Caco-2 (cell line): ENCODE results near the gene TAF6. TPM values are rescaled to one million over a fixed set of nuclear protein-coding genes. Genes with fewer than 3 reads are reported as not detected.

ENCODE experiments used
- BruUV-seq: library from RNA; stranded (reverse); fragments of 400-500 nt; replicated peaks from 2 replicates; lab custom pipeline; 2021; lab: Mats Ljungman, UMichigan
- CTCF ChIA-PET: fragments of 300-600 bp; sonication (Branson Sonifier 250); formaldehyde crosslinking; loops from one replicate; lab custom pipeline; 2022; ENCODE audit warnings: antibody characterized with exemption; lab: Charles Lee
- POLR2A ChIA-PET: fragments of 300-600 bp; sonication (Branson Sonifier 250); formaldehyde crosslinking; loops from one replicate; lab custom pipeline; 2022; ENCODE audit warnings: antibody characterized with exemption; lab: Charles Lee
- DNase-seq, 2 experiments: peaks; one replicate each; pipeline versions ENCODE4 v3.0.0 to v3.0.0-alpha.2; 2020 to 2022
- H3K27me3 ChIP-seq: replicated peaks from 2 replicates; pipeline ENCODE4 v1.6.0; 2011; ENCODE audit warnings: low read length; ENCODE audit not compliant: control insufficient read depth, insufficient read depth
- H3K36me3 ChIP-seq: 2 replicates; pipeline ENCODE4 v1.5.1; 2011; ENCODE audit warnings: low read length; ENCODE audit not compliant: control insufficient read depth, insufficient read depth
- H3K4me1 ChIP-seq: fragments of 250-450 bp; sonication (Bioruptor Pico); 2 replicates; pipeline ENCODE4 v1.5.1; 2020; ENCODE audit warnings: mild to moderate bottlenecking
- H3K4me3 ChIP-seq: 2 replicates; pipeline ENCODE4 v1.5.1; 2011; ENCODE audit warnings: low read depth, mild to moderate bottlenecking, control low read depth, low read length
- H3K9me3 ChIP-seq: fragments of 250-450 bp; sonication (Bioruptor Pico); 2 replicates; pipeline ENCODE4 v1.5.1; 2020; ENCODE audit warnings: mild to moderate bottlenecking, moderate library complexity
- H3K27ac Mint-ChIP-seq: one replicate; pipeline ENCODE4 v1.8.0; 2022; ENCODE audit warnings: mixed read lengths; ENCODE audit not compliant: unreplicated experiment
- H3K27me3 Mint-ChIP-seq: one replicate; pipeline ENCODE4 v1.8.0; 2022; ENCODE audit warnings: mixed read lengths; ENCODE audit not compliant: insufficient read depth, unreplicated experiment
- H3K36me3 Mint-ChIP-seq: one replicate; pipeline ENCODE4 v1.8.0; 2022; ENCODE audit warnings: mild to moderate bottlenecking, mixed read lengths; ENCODE audit not compliant: insufficient read depth, unreplicated experiment
- H3K4me1 Mint-ChIP-seq: one replicate; pipeline ENCODE4 v1.8.0; 2022; ENCODE audit warnings: low read depth, mixed read lengths; ENCODE audit not compliant: unreplicated experiment
- H3K4me3 Mint-ChIP-seq: one replicate; pipeline ENCODE4 v1.8.0; 2022; ENCODE audit warnings: mild to moderate bottlenecking, moderate library complexity, mixed read lengths; ENCODE audit not compliant: unreplicated experiment
- H3K9me3 Mint-ChIP-seq: one replicate; pipeline ENCODE4 v1.8.0; 2022; ENCODE audit warnings: mixed read lengths; ENCODE audit not compliant: unreplicated experiment
- CTCF ChIP-seq, 2 experiments: fragments of 200-600 bp in 1 of 2; IDR thresholded peaks; 1 replicate in 1 of 2; 2 replicates in 1 of 2; pipeline versions ENCODE4 v1.5.1 to v1.8.0; 2011 to 2022; ENCODE audit warnings: antibody characterized with exemption in 1 of 2, control low read depth in 1 of 2, inconsistent platforms in 1 of 2, low read depth in 1 of 2, low read length in 1 of 2, mild to moderate bottlenecking in 1 of 2, moderate library complexity in 1 of 2; ENCODE audit not compliant: insufficient read depth in 1 of 2, severe bottlenecking in 1 of 2, unreplicated experiment in 1 of 2
- intact Hi-C: fragments of 100-400 bp; cut with micrococcal nuclease; formaldehyde crosslinking; loops from one replicate; pipeline ENCODE4 v1.10.0; 2022; ENCODE audit not compliant: unreplicated experiment
- total RNA-seq: library from RNA; stranded (reverse); gene quantifications from 2 replicates; pipeline ENCODE4 v1.2.3, GENCODE V29; 2022

The TAF6 gene
- total RNA-seq, 1 experiment from 2014 or later, result 81.2 TPM

GRCh38 chr7:100090527-100091410, 28.4 kb downstream of the TAF6 start:
- no peak for DNase-seq
- H3K36me3 Mint-ChIP-seq, result peaks cover 71% of the 10 kb centered on the region
- H3K36me3 ChIP-seq, result peaks cover 4% of the 10 kb centered on the region
- peak overlapping the region; percentile 60 for H3K4me3 Mint-ChIP-seq
- peak overlapping the region; percentile 45 for H3K27ac Mint-ChIP-seq
- POLR2A ChIA-PET, result no interaction called here
- H3K27me3 Mint-ChIP-seq, result no peaks in the 10 kb centered on the region
- H3K9me3 Mint-ChIP-seq, result no peaks in the 10 kb centered on the region
- H3K4me3 ChIP-seq, result no peak overlapping the region
- no peak for TF ChIP-seq CTCF (IDR thresholded peaks at IDR 0.05; ENCODE audit: insufficient read depth in 1 of 2, low read depth in 1 of 2, low read length in 1 of 2, severe bottlenecking in 1 of 2, unreplicated experiment in 1 of 2)
- intact Hi-C loops, result no loop called here
- CTCF ChIA-PET, result no interaction called here
- TSS peak; percentile 81 for BruUV-seq
- no peaks in the 10 kb centered on the region for H3K27me3 ChIP-seq
- 0 out of 2 replicates have a peak, but pooled peaks cover 7% of the 10 kb centered on the region for H3K4me1 ChIP-seq
- H3K9me3 ChIP-seq, result no peaks in the 10 kb centered on the region
- H3K4me1 Mint-ChIP-seq, result peaks cover 8% of the 10 kb centered on the region

GRCh38 chr7:100089458-100090196, 29.5 kb downstream of the TAF6 start:
- ChIA-PET POLR2A (no interaction called here), CTCF (interaction anchor here (0.6 to 0.7 kb wide), 2 partner anchors 11 to 96 kb away, joined by 4 read pairs; no protein-coding TSS in a partner anchor)
- Histone ChIP-seq H3K36me3 (peaks cover 2% of the 10 kb centered on the region; the same call in 1 of the 2 replicates), H3K27me3 (no peaks in the 10 kb centered on the region), H3K4me3 (peak overlapping the region; percentile 76), H3K4me1 (0 out of 2 replicates have a peak, but pooled peaks cover 7% of the 10 kb centered on the region), H3K9me3 (no peaks in the 10 kb centered on the region)
- Mint-ChIP-seq H3K9me3 (no peaks in the 10 kb centered on the region), H3K27me3 (no peaks in the 10 kb centered on the region), H3K4me3 (peak overlapping the region; percentile 88), H3K4me1 (peaks cover 8% of the 10 kb centered on the region), H3K27ac (peak overlapping the region; percentile 71), H3K36me3 (peaks cover 60% of the 10 kb centered on the region)
- DNase-seq, result no peak
- no peak for TF ChIP-seq CTCF (IDR thresholded peaks at IDR 0.05; ENCODE audit: insufficient read depth in 1 of 2, low read depth in 1 of 2, low read length in 1 of 2, severe bottlenecking in 1 of 2, unreplicated experiment in 1 of 2)
- BruUV-seq, result no TSS peak
- intact Hi-C loops, result no loop called here
